Measurements from ENCODE around the gene GSTM1.
A peak's percentile ranks its signal among the peaks of the same experiment; 100 is the strongest.

The GSTM1 gene

DNA sequence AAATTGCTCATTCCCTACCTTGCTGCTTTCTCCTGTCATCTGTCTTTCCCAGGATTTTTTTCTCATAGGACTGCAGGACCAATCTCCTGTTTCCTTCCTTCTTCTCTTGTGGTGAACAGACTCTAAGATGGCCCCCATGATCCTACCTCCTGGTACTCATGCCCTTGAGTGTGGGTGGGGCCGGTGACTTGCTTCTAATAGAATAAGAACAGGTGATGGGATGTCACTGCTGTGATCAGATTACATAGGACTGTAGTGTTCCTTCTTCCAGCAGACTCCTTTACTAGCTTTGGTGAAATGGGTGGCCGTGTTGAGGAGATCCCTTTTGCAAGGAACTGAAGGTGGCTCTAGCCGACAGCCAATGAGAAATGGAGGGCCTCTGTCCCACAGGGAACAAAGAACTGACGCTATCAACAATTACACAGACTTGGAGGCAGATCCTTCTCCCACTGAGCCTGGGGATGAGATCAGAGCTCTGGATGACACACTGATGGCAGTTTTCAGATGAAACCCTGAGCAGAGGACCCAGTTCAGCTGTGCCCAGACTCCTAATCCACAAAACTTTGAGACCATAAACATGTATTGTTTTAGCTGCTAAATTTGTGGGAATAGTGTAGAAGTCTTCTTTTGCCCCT, 45.7 kb downstream of the GSTM1 start:
- ATAC-seq = no peak
- TF ChIP-seq TCF4 (CRISPR knock-in tag; IDR thresholded peaks at IDR 0.05; ENCODE audit: borderline replicate concordance) = no peak
- TF ChIP-seq ZFP3 (CRISPR knock-in tag; IDR thresholded peaks at IDR 0.05) = no peak
- no peak for TF ChIP-seq BACH2 (CRISPR knock-in tag; IDR thresholded peaks at IDR 0.05; ENCODE audit: borderline replicate concordance)
- TF ChIP-seq GLIS3 (CRISPR knock-in tag; IDR thresholded peaks at IDR 0.05) = no peak
- TF ChIP-seq ARNTL (CRISPR knock-in tag; IDR thresholded peaks at IDR 0.05; ENCODE audit: borderline replicate concordance, low read depth) = no peak
- no peak for TF ChIP-seq CSDC2 (CRISPR knock-in tag; IDR thresholded peaks at IDR 0.05)
- TF ChIP-seq TOX (CRISPR knock-in tag; IDR thresholded peaks at IDR 0.05; ENCODE audit: borderline replicate concordance) = no peak
- TF ChIP-seq OSR1 (CRISPR knock-in tag; IDR thresholded peaks at IDR 0.05) = no peak
- TF ChIP-seq, protein P1, sequence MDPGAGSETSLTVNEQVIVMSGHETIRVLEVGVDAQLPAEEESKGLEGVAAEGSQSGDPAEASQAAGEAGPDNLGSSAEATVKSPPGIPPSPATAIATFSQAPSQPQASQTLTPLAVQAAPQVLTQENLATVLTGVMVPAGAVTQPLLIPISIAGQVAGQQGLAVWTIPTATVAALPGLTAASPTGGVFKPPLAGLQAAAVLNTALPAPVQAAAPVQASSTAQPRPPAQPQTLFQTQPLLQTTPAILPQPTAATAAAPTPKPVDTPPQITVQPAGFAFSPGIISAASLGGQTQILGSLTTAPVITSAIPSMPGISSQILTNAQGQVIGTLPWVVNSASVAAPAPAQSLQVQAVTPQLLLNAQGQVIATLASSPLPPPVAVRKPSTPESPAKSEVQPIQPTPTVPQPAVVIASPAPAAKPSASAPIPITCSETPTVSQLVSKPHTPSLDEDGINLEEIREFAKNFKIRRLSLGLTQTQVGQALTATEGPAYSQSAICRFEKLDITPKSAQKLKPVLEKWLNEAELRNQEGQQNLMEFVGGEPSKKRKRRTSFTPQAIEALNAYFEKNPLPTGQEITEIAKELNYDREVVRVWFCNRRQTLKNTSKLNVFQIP (CRISPR knock-in tag; IDR thresholded peaks at IDR 0.05; ENCODE audit: borderline replicate concordance, low read depth) = no peak
- TF ChIP-seq ZNF70 (CRISPR knock-in tag; IDR thresholded peaks at IDR 0.05) = no peak
- no peak for TF ChIP-seq SNAI2 (CRISPR knock-in tag; IDR thresholded peaks at IDR 0.05)
- TF ChIP-seq, protein P2, sequence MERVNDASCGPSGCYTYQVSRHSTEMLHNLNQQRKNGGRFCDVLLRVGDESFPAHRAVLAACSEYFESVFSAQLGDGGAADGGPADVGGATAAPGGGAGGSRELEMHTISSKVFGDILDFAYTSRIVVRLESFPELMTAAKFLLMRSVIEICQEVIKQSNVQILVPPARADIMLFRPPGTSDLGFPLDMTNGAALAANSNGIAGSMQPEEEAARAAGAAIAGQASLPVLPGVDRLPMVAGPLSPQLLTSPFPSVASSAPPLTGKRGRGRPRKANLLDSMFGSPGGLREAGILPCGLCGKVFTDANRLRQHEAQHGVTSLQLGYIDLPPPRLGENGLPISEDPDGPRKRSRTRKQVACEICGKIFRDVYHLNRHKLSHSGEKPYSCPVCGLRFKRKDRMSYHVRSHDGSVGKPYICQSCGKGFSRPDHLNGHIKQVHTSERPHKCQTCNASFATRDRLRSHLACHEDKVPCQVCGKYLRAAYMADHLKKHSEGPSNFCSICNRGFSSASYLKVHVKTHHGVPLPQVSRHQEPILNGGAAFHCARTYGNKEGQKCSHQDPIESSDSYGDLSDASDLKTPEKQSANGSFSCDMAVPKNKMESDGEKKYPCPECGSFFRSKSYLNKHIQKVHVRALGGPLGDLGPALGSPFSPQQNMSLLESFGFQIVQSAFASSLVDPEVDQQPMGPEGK (CRISPR knock-in tag; IDR thresholded peaks at IDR 0.05; ENCODE audit: borderline replicate concordance) = no peak
- TF ChIP-seq RARB (CRISPR knock-in tag; IDR thresholded peaks at IDR 0.05) = no peak
- no peak for TF ChIP-seq ZNF565 (CRISPR knock-in tag; conservative IDR thresholded peaks at IDR 0.05; ENCODE audit: low read depth)
- TF ChIP-seq, protein P3, sequence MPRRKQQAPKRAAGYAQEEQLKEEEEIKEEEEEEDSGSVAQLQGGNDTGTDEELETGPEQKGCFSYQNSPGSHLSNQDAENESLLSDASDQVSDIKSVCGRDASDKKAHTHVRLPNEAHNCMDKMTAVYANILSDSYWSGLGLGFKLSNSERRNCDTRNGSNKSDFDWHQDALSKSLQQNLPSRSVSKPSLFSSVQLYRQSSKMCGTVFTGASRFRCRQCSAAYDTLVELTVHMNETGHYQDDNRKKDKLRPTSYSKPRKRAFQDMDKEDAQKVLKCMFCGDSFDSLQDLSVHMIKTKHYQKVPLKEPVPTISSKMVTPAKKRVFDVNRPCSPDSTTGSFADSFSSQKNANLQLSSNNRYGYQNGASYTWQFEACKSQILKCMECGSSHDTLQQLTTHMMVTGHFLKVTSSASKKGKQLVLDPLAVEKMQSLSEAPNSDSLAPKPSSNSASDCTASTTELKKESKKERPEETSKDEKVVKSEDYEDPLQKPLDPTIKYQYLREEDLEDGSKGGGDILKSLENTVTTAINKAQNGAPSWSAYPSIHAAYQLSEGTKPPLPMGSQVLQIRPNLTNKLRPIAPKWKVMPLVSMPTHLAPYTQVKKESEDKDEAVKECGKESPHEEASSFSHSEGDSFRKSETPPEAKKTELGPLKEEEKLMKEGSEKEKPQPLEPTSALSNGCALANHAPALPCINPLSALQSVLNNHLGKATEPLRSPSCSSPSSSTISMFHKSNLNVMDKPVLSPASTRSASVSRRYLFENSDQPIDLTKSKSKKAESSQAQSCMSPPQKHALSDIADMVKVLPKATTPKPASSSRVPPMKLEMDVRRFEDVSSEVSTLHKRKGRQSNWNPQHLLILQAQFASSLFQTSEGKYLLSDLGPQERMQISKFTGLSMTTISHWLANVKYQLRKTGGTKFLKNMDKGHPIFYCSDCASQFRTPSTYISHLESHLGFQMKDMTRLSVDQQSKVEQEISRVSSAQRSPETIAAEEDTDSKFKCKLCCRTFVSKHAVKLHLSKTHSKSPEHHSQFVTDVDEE (CRISPR knock-in tag; IDR thresholded peaks at IDR 0.05) = no peak
- TF ChIP-seq, protein P4, sequence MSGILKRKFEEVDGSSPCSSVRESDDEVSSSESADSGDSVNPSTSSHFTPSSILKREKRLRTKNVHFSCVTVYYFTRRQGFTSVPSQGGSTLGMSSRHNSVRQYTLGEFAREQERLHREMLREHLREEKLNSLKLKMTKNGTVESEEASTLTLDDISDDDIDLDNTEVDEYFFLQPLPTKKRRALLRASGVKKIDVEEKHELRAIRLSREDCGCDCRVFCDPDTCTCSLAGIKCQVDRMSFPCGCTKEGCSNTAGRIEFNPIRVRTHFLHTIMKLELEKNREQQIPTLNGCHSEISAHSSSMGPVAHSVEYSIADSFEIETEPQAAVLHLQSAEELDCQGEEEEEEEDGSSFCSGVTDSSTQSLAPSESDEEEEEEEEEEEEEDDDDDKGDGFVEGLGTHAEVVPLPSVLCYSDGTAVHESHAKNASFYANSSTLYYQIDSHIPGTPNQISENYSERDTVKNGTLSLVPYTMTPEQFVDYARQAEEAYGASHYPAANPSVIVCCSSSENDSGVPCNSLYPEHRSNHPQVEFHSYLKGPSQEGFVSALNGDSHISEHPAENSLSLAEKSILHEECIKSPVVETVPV (CRISPR knock-in tag; IDR thresholded peaks at IDR 0.05) = no peak
- TF ChIP-seq ESRRG (CRISPR knock-in tag; IDR thresholded peaks at IDR 0.05) = no peak
- TF ChIP-seq ZNF8 (CRISPR knock-in tag; IDR thresholded peaks at IDR 0.05) = no peak
- no peak for TF ChIP-seq ISL1 (CRISPR knock-in tag; IDR thresholded peaks at IDR 0.05)

DNA sequence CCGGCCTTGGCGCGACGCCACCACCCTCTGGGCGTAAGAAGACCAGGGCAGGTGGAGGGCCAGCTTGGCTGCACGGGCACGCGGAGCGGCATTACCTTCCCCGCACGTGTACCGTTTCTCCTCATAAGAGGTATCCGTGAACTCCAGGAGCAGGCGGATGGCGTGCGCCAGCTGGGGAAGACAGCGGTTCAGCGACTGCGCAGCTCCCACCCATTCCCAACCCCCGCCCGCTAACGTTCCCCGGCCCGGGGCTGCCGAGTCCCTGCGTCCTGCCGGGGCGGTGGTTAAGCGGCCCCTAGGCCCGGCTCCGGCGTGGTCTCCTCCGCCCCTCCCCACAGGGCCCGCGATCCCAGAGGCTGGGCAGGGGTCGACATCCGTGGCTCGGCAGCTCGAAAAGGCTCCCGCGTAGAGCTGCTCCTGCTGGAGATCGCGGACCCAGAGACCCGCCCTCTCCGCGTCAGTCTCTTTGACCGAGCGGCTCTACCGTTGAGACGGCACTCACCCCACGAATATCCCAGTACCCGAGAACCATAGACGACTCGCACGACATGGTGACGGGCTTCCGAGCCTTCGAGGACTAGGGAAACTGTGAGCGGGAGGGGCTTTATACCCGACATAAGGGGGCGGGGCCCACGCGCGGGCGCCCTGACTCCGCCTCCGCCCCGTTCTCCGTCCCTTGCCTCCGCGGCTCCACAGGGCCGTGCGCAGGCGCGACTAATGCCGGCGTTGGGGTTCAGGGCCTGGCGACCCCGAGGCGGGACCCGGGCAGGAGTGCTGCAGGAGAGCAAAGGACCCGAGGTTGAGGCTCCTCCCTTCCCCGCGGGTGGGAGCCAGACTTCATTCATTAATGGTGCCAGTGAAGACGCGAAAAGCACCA, 52.4 kb downstream of the GSTM1 start:
- TF ChIP-seq ZFP3 (CRISPR knock-in tag; IDR thresholded peaks at IDR 0.05) (no peak), CSDC2 (CRISPR knock-in tag; IDR thresholded peaks at IDR 0.05) (no peak), BACH2 (CRISPR knock-in tag; IDR thresholded peaks at IDR 0.05; ENCODE audit: borderline replicate concordance) (no peak), OSR1 (CRISPR knock-in tag; IDR thresholded peaks at IDR 0.05) (no peak), PPARA (CRISPR knock-in tag; IDR thresholded peaks at IDR 0.05; ENCODE audit: borderline replicate concordance) (no peak), ARNTL (CRISPR knock-in tag; IDR thresholded peaks at IDR 0.05; ENCODE audit: borderline replicate concordance, low read depth) (no peak)

More for the DNA sequence above, 52.4 kb downstream of the GSTM1 start:
- peak; percentile 96 for ATAC-seq

Measured in SK-N-SH treated with all-trans-retinoic acid at 6 μM for 48 hours (cell line).